ENCODE data around the gene PMF1.

DNA sequence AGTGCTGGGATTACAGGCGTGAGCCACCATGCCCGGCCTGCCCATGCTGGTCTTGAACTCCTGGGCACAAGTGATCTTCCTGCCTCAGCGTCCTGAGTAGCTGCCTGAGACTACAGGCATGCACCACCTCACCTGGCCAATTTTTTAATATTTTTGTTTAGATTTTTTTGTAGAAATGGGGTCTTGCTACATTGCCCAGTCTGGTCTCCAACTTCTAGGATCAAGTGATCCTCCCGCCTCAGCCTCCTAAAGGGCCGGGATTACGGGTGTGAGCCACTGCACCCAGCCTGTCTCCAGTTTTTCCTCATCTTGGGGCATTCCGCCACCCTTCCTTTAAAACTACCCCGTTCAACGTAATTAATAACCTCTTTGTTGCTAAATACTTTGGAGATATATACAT, 7.4 kb downstream of the PMF1 start:
- no peak for TF ChIP-seq EZH2 (IDR thresholded peaks at IDR 0.05; ENCODE audit: low read depth, unreplicated experiment)
- TF ChIP-seq, protein P1, sequence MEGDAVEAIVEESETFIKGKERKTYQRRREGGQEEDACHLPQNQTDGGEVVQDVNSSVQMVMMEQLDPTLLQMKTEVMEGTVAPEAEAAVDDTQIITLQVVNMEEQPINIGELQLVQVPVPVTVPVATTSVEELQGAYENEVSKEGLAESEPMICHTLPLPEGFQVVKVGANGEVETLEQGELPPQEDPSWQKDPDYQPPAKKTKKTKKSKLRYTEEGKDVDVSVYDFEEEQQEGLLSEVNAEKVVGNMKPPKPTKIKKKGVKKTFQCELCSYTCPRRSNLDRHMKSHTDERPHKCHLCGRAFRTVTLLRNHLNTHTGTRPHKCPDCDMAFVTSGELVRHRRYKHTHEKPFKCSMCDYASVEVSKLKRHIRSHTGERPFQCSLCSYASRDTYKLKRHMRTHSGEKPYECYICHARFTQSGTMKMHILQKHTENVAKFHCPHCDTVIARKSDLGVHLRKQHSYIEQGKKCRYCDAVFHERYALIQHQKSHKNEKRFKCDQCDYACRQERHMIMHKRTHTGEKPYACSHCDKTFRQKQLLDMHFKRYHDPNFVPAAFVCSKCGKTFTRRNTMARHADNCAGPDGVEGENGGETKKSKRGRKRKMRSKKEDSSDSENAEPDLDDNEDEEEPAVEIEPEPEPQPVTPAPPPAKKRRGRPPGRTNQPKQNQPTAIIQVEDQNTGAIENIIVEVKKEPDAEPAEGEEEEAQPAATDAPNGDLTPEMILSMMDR (conservative IDR thresholded peaks at IDR 0.05; ENCODE audit: low read depth in 2 of 2), result no peak
- no peak for TF ChIP-seq POLR2AphosphoS5 (IDR thresholded peaks at IDR 0.05; ENCODE audit: low read depth)
- TF ChIP-seq EZH2phosphoT487 (IDR thresholded peaks at IDR 0.05; ENCODE audit: unreplicated experiment), result no peak
